ENCODE data around the gene DNMT3L. TPM values are rescaled to one million over a fixed set of nuclear protein-coding genes. Genes with fewer than 3 reads are reported as not detected.

The DNMT3L gene
- total RNA-seq, 1 donor from 2014 or later: not detected

DNA sequence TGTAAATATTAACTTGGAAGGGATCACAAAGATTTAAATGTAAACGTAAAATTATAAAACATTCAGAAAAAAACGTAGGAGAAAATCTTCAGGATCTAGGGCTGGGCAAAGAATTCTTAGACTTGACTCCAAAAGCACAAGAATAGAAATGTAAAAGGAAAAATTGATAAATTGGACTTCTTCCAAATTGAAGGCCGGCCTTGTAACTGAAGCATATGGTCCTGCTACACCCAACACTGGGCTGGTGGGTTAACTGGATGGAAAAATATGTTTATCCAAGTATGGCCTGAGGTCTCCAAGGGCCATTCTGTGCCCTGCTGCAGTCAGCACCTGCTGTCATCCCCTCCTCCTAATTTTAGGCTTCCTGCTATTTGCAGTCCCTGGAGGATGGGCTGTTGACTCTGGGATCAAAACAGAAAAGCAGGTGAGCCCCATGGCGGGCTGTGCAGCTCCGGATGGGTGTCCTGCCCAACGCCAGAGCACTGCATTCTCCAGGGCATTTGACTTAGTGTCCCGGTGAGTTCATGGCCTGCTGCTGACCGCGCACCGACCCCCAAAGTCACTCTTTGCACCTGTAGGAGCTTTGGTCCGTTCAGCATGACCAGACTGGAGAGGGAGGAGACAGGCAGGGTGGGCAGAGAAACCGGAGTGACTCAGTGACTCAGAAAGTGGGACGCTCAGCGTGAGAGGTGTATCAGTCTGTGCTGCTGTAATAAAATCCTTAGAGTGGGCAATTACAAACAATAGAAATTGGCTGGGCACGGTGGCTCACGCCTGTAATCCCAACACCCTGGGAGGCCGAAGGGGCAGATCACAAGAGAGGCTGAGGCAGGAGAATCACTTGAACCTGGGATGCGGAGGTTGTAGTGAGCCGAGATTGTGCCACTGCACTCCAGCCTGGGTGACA lies 17.9 kb upstream of the DNMT3L start:
- no peak for DNase-seq (ENCODE audit: low read depth, low spot score)
- H3K4me3 Mint-ChIP-seq: no peak overlapping the region

DNA sequence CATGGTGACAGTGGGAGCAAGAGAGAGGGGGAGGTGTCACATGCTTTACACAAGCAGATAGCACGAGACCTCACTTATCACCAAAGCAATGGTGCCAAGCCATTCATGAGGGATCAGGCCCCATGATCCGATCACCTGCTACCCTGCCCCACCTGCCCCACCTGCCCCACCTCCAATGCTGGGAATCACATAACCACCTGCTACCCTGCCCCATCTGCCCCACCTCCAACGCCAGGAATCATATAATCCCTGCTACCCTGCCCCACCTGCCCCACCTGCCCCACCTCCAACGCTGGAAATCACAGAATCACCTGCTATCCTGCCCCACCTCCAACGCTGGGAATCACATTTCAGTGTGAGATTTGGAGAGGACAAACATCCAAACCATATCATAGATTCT lies 13.3 kb upstream of the DNMT3L start:
- no peaks in the 10 kb centered on the region for H3K36me3 Mint-ChIP-seq (ENCODE audit: low read depth)
- peaks cover 3% of the 10 kb centered on the region for H3K9me3 Mint-ChIP-seq
- no peaks in the 10 kb centered on the region for H3K4me1 Mint-ChIP-seq
- TF ChIP-seq, protein P1, sequence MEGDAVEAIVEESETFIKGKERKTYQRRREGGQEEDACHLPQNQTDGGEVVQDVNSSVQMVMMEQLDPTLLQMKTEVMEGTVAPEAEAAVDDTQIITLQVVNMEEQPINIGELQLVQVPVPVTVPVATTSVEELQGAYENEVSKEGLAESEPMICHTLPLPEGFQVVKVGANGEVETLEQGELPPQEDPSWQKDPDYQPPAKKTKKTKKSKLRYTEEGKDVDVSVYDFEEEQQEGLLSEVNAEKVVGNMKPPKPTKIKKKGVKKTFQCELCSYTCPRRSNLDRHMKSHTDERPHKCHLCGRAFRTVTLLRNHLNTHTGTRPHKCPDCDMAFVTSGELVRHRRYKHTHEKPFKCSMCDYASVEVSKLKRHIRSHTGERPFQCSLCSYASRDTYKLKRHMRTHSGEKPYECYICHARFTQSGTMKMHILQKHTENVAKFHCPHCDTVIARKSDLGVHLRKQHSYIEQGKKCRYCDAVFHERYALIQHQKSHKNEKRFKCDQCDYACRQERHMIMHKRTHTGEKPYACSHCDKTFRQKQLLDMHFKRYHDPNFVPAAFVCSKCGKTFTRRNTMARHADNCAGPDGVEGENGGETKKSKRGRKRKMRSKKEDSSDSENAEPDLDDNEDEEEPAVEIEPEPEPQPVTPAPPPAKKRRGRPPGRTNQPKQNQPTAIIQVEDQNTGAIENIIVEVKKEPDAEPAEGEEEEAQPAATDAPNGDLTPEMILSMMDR (conservative IDR thresholded peaks at IDR 0.05): no peak
- no peak for DNase-seq (ENCODE audit: low read depth, low spot score)
- H3K4me3 Mint-ChIP-seq: no peak overlapping the region
- H3K27ac Mint-ChIP-seq (ENCODE audit: unreplicated experiment): no peak overlapping the region
- H3K27me3 Mint-ChIP-seq (ENCODE audit: low read depth): peaks cover 12% of the 10 kb centered on the region

More for the DNA sequence above, 17.9 kb upstream of the DNMT3L start:
- TF ChIP-seq, protein P1 (conservative IDR thresholded peaks at IDR 0.05): no peak
- Mint-ChIP-seq H3K27me3 (ENCODE audit: low read depth) (peaks cover 9% of the 10 kb centered on the region), H3K4me1 (no peaks in the 10 kb centered on the region), H3K36me3 (ENCODE audit: low read depth) (no peaks in the 10 kb centered on the region), H3K27ac (ENCODE audit: unreplicated experiment) (no peak overlapping the region), H3K9me3 (peaks cover 3% of the 10 kb centered on the region)

DNA sequence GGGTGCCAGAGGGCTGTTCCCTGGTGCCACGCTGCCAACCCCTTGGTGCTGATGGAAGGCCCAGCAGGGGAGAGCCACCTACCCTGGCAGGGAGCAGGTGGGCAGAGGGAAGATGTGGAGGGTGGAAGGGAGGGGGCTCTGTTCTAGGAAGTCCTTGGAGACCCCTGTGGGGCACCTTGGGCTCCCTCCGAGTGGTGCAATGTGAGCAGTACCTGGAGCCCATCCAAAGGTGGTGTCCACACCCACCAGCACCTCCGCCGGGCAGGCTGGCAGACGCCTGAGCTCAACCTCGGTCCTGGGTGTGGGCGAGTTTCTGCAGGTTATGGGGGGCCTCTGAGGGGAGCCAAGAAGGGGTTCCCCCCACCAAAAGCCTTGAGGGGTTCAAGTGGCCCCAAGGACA lies 11.3 kb upstream of the DNMT3L start:
- no peaks in the 10 kb centered on the region for H3K4me1 Mint-ChIP-seq

DNA sequence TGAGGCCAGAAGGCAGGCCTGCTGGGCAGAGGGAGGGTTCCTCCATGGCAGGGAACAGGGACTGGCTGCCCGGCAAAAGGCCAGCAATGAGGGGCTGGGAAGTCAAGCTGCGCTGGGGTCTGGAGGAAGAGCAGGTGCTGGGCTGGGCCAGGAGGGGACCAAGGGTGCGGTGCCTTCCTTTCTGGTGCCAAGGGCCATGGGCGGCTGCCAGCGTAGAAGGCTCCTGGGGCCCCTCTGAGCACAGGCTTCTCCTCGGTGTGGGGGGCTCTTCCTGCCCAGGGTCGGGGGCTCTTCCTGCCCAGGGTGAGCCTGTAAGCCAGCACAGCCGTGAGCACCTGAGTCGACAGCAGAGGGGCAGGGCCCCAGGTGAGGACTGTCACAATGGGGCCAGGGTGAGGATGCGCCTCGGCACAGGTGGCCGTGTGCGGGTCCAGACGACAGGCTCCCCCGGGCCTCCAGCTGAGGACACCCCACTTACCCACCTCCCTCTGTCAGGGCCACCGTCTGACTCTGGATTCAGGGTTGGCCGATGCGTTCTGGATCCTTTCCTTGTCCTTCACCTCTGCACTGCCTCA lies 10.7 kb upstream of the DNMT3L start:
- H3K36me3 Mint-ChIP-seq (ENCODE audit: low read depth): no peaks in the 10 kb centered on the region
- no peak overlapping the region for H3K4me3 Mint-ChIP-seq
- no peak for DNase-seq (ENCODE audit: low read depth, low spot score)
- no peaks in the 10 kb centered on the region for H3K4me1 Mint-ChIP-seq
- TF ChIP-seq, protein P1 (conservative IDR thresholded peaks at IDR 0.05): no peak
- H3K9me3 Mint-ChIP-seq: peaks cover 3% of the 10 kb centered on the region
- H3K27ac Mint-ChIP-seq (ENCODE audit: unreplicated experiment): no peak overlapping the region
- H3K27me3 Mint-ChIP-seq (ENCODE audit: low read depth): peaks cover 12% of the 10 kb centered on the region

More for the DNA sequence above, 11.3 kb upstream of the DNMT3L start:
- Mint-ChIP-seq H3K4me3 (no peak overlapping the region), H3K9me3 (peaks cover 3% of the 10 kb centered on the region), H3K27ac (ENCODE audit: unreplicated experiment) (no peak overlapping the region), H3K36me3 (ENCODE audit: low read depth) (no peaks in the 10 kb centered on the region), H3K27me3 (ENCODE audit: low read depth) (peaks cover 12% of the 10 kb centered on the region)
- no peak for DNase-seq (ENCODE audit: low read depth, low spot score)
- TF ChIP-seq, protein P1 (conservative IDR thresholded peaks at IDR 0.05): no peak

DNA sequence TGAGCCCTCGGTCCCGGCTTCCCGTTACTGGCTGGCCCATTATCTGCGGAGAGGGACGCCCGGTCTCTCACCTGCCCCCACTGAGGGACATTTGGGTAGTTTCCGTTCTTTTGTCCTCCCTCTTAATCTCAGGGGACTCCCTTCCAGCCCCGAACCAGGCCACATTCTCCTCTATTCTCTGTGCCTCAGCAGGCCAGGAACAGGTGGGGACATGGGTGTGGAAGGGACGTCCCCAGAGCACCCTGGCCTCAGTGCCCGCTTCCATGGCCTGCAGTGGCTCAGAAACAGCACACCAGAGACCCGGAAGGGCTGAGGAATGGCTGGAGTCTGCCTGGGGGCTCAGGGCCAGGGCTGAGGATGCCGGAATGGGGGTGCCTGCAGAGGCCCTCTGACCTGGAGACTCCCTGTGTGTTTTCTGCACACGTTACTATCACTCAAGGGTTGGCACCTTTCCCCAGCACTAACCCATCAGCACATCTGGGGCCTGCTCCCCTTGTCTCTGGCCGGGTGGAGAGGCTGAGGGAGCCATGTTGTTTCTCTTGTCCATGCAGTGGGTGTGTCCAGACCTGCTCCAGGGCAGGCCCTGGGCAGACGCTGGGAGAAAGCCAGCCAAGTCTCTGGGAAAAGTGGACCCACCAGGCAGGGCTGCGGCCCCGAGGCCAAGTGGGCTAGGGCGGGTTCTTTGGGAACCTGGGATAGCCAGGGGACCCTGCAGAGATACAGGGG lies 10.0 kb upstream of the DNMT3L start:
- Mint-ChIP-seq H3K27ac (ENCODE audit: unreplicated experiment) (no peak overlapping the region), H3K9me3 (peaks cover 3% of the 10 kb centered on the region), H3K36me3 (ENCODE audit: low read depth) (no peaks in the 10 kb centered on the region), H3K27me3 (ENCODE audit: low read depth) (peaks cover 12% of the 10 kb centered on the region), H3K4me3 (no peak overlapping the region), H3K4me1 (no peaks in the 10 kb centered on the region)
- no peak for DNase-seq (ENCODE audit: low read depth, low spot score)
- TF ChIP-seq, protein P1 (conservative IDR thresholded peaks at IDR 0.05): no peak
